Naive thymus-derived CD4-positive, alpha-beta T cell (primary cell): ENCODE data around the gene DMRT3. TPM values are rescaled to one million over a fixed set of nuclear protein-coding genes. Genes with fewer than 3 reads are reported as not detected.
A peak's percentile ranks its signal among the peaks of the same experiment; 100 is the strongest.

Source experiments
- ATAC-seq: fragments of 150-1000 bp; cut with Tn5 transposase; 2 replicates; pipeline ENCODE4 v1.10.0; 2021; ENCODE audit warnings: mild to moderate bottlenecking, moderate library complexity
- CTCF ChIA-PET: fragments of 350-600 bp; sonication (Branson Sonifier 250); formaldehyde crosslinking; loops from one replicate; lab custom pipeline; 2021; ENCODE audit warnings: antibody characterized with exemption; lab: Charles Lee
- POLR2A ChIA-PET: fragments of 350-600 bp; sonication (Branson Sonifier 250); formaldehyde crosslinking; loops from one replicate; lab custom pipeline; 2021; ENCODE audit warnings: antibody characterized with exemption, inconsistent platforms; lab: Charles Lee
- DNase-seq, 9 donors: peaks; one replicate each; pipeline versions ENCODE4 v3.0.0 to v3.0.0-alpha.2; 2020 to 2022; ENCODE audit warnings: mixed read lengths in 1 of 9
- H3K27ac ChIP-seq: one replicate; pipeline ENCODE4 v1.7.0; 2013; ENCODE audit warnings: mild to moderate bottlenecking, low read depth, low read length, moderate library complexity
- H3K27me3 ChIP-seq, 2 donors: one replicate each; pipeline ENCODE4 v1.7.0; 2013; ENCODE audit warnings: low read length in 2 of 2, mild to moderate bottlenecking in 2 of 2, moderate library complexity in 2 of 2; ENCODE audit not compliant: control insufficient read depth in 2 of 2, insufficient read depth in 2 of 2
- H3K36me3 ChIP-seq, 3 experiments: 1 replicate in 2 of 3; 2 replicates in 1 of 3; pipeline ENCODE4 v1.7.0; 2013; ENCODE audit warnings: low read length in 3 of 3, mild to moderate bottlenecking in 3 of 3, moderate library complexity in 1 of 3; ENCODE audit not compliant: insufficient read depth in 3 of 3, control insufficient read depth in 2 of 3
- H3K4me1 ChIP-seq, 2 donors: one replicate each; pipeline ENCODE4 v1.7.0; 2013; ENCODE audit warnings: low read length in 2 of 2, mild to moderate bottlenecking in 2 of 2, moderate library complexity in 1 of 2; ENCODE audit not compliant: control insufficient read depth in 2 of 2, insufficient read depth in 2 of 2
- H3K4me3 ChIP-seq: 2 replicates; pipeline ENCODE4 v1.7.0; 2013; ENCODE audit warnings: mild to moderate bottlenecking, low read length
- H3K9me3 ChIP-seq, 3 experiments: 1 replicate in 2 of 3; 2 replicates in 1 of 3; pipeline ENCODE4 v1.7.0; 2013; ENCODE audit warnings: low read length in 3 of 3; ENCODE audit not compliant: control insufficient read depth in 2 of 3
- H3K27ac Mint-ChIP-seq, 9 donors: one replicate each; pipeline ENCODE4 v1.8.0; 2020 to 2022; ENCODE audit warnings: mixed read lengths in 9 of 9, mild to moderate bottlenecking in 8 of 9, moderate library complexity in 5 of 9, inconsistent platforms in 2 of 9
- H3K27me3 Mint-ChIP-seq, 5 donors: one replicate each; pipeline ENCODE4 v1.8.0; 2021 to 2022; ENCODE audit warnings: mixed read lengths in 5 of 5, mild to moderate bottlenecking in 1 of 5
- H3K36me3 Mint-ChIP-seq, 5 donors: one replicate each; pipeline ENCODE4 v1.8.0; 2020 to 2022; ENCODE audit warnings: mixed read lengths in 5 of 5, mild to moderate bottlenecking in 3 of 5, inconsistent platforms in 1 of 5
- H3K4me1 Mint-ChIP-seq, 7 donors: one replicate each; pipeline ENCODE4 v1.8.0; 2020 to 2022; ENCODE audit warnings: mixed read lengths in 7 of 7, mild to moderate bottlenecking in 3 of 7, inconsistent platforms in 1 of 7
- H3K4me3 Mint-ChIP-seq, 10 donors: one replicate each; pipeline ENCODE4 v1.8.0; 2020 to 2022; ENCODE audit warnings: mild to moderate bottlenecking in 10 of 10, mixed read lengths in 10 of 10, moderate library complexity in 6 of 10, inconsistent platforms in 2 of 10
- H3K9me3 Mint-ChIP-seq, 11 donors: one replicate each; pipeline ENCODE4 v1.8.0; 2020 to 2022; ENCODE audit warnings: mixed read lengths in 11 of 11, mild to moderate bottlenecking in 4 of 11, inconsistent platforms in 1 of 11, moderate library complexity in 1 of 11
- intact Hi-C, 2 donors: fragments of 100-400 bp; cut with micrococcal nuclease; formaldehyde crosslinking; loops; one replicate each; pipeline ENCODE4 v1.15.1; 2023
- polyA plus RNA-seq, 2 donors: library from polyadenylated mRNA; unstranded; fragments of 300-500 nt; fragmentation: Illumina TruSeq; gene quantifications; one replicate each; pipeline ENCODE4 v1.2.3, GENCODE V29; 2021
- total RNA-seq, 6 experiments: library from RNA in 5 of 6; stranded (reverse) in 5 of 6; gene quantifications; 1 replicate in 5 of 6; 2 replicates in 1 of 6; pipeline ENCODE4 v1.2.3 and lab custom pipeline; 2021 to 2026

DMRT3 gene
- total and polyA plus RNA-seq, 7 experiments from 2014 or later, result not detected

- Mint-ChIP-seq H3K27ac (no peak overlapping the region), H3K9me3 (peaks cover 0 to 4% (median 0%) of the 10 kb centered on the region in 11 donors), H3K4me3 (no peak overlapping the region), H3K27me3 (peaks cover 55 to 72% (median 66%) of the 10 kb centered on the region in 5 donors), H3K4me1 (no peaks in the 10 kb centered on the region), H3K36me3 (peaks cover 0 to 4% (median 0%) of the 10 kb centered on the region in 5 donors)
- H3K4me1 ChIP-seq, result no peaks in the 10 kb centered on the region
- H3K27me3 ChIP-seq, result no peaks in the 10 kb centered on the region
- intact Hi-C loops, result no loop called here
- ChIA-PET CTCF (no interaction called here), POLR2A (no interaction called here)
- ATAC-seq (no peak), DNase-seq (no peak)
- H3K9me3 ChIP-seq, result no peaks in the 10 kb centered on the region
- H3K4me3 ChIP-seq, result no peak overlapping the region
- no peak overlapping the region for H3K27ac ChIP-seq
- no peaks in the 10 kb centered on the region for H3K36me3 ChIP-seq
These were observed 14.4 kb upstream of the DMRT3 start for GRCh38 chr9:962023-962422.

- POLR2A ChIA-PET, result no interaction called here
These were observed 11.0 kb upstream of the DMRT3 start for GRCh38 chr9:965497-965896.

GRCh38 chr9:966870-967269, 9.6 kb upstream of the DMRT3 start:
- H3K36me3 ChIP-seq, result no peaks in the 10 kb centered on the region
- Mint-ChIP-seq H3K27me3 (peaks cover 74 to 85% (median 81%) of the 10 kb centered on the region in 5 donors), H3K4me1 (peaks cover 9 to 25% (median 18%) of the 10 kb centered on the region in 7 donors), H3K4me3 (no peak overlapping the region), H3K9me3 (peaks cover 0 to 19% (median 5%) of the 10 kb centered on the region in 11 donors), H3K36me3 (peaks cover 0 to 4% (median 0%) of the 10 kb centered on the region in 5 donors), H3K27ac (no peak overlapping the region)
- H3K9me3 ChIP-seq, result no peaks in the 10 kb centered on the region
- DNase-seq (no peak), ATAC-seq (no peak)
- H3K27ac ChIP-seq, result no peak overlapping the region
- H3K4me3 ChIP-seq, result no peak overlapping the region
- peaks cover 0 to 4% of the 10 kb centered on the region in 2 donors for H3K4me1 ChIP-seq
- ChIA-PET CTCF (no interaction called here), POLR2A (no interaction called here)
- intact Hi-C loops, result loop anchor here in 1 of 2 donors (5.0 kb wide), 1 partner anchor 125 kb away; the partner anchor contains the start of gene DMRT1
- H3K27me3 ChIP-seq, result peaks cover 0 to 24% of the 10 kb centered on the region in 2 donors

More at GRCh38 chr9:965497-965896, 11.0 kb upstream of the DMRT3 start:
- Histone ChIP-seq H3K36me3 (no peaks in the 10 kb centered on the region), H3K9me3 (no peaks in the 10 kb centered on the region), H3K4me1 (no peaks in the 10 kb centered on the region), H3K4me3 (no peak overlapping the region), H3K27ac (no peak overlapping the region), H3K27me3 (peaks cover 0 to 20% of the 10 kb centered on the region in 2 donors)
- Mint-ChIP-seq H3K4me1 (peaks cover 6 to 21% (median 18%) of the 10 kb centered on the region in 7 donors), H3K9me3 (peaks cover 0 to 19% (median 4%) of the 10 kb centered on the region in 11 donors), H3K36me3 (peaks cover 0 to 4% (median 0%) of the 10 kb centered on the region in 5 donors), H3K27me3 (peaks cover 82 to 94% (median 89%) of the 10 kb centered on the region in 5 donors), H3K4me3 (no peak overlapping the region), H3K27ac (no peak overlapping the region)
- DNase-seq (no peak), ATAC-seq (no peak)
- CTCF ChIA-PET, result no interaction called here
- intact Hi-C loops, result loop anchor here in 1 of 2 donors (5.0 kb wide), 1 partner anchor 123 kb away; the partner anchor contains the start of gene DMRT1

- Mint-ChIP-seq H3K27ac (no peak overlapping the region), H3K27me3 (peaks cover 70 to 86% (median 77%) of the 10 kb centered on the region in 5 donors), H3K4me3 (no peak overlapping the region), H3K9me3 (peaks cover 0 to 19% (median 5%) of the 10 kb centered on the region in 11 donors), H3K36me3 (peaks cover 0 to 4% (median 0%) of the 10 kb centered on the region in 5 donors), H3K4me1 (peaks cover 9 to 25% (median 18%) of the 10 kb centered on the region in 7 donors)
- DNase-seq, result no peak
- intact Hi-C loops, result loop anchor here in 1 of 2 donors (5.0 kb wide), 1 partner anchor 125 kb away; the partner anchor contains the start of gene DMRT1
- Histone ChIP-seq H3K27me3 (peaks cover 0 to 27% of the 10 kb centered on the region in 2 donors), H3K4me3 (no peak overlapping the region), H3K9me3 (no peaks in the 10 kb centered on the region), H3K27ac (no peak overlapping the region), H3K4me1 (peaks cover 0 to 4% of the 10 kb centered on the region in 2 donors), H3K36me3 (no peaks in the 10 kb centered on the region)
- ChIA-PET CTCF (no interaction called here), POLR2A (no interaction called here)
- ATAC-seq, result no peak
These were observed 9.0 kb upstream of the DMRT3 start for GRCh38 chr9:967436-967835.

- no peak overlapping the region for H3K4me3 ChIP-seq
- DNase-seq, result no peak
- no peak for ATAC-seq
- no peak overlapping the region for H3K27ac ChIP-seq
- peaks cover 70 to 87% (median 73%) of the 10 kb centered on the region in 5 donors for H3K27me3 Mint-ChIP-seq
- H3K9me3 ChIP-seq, result no peaks in the 10 kb centered on the region
- H3K9me3 Mint-ChIP-seq, result peaks cover 0 to 19% (median 5%) of the 10 kb centered on the region in 11 donors
- ChIA-PET CTCF (no interaction called here), POLR2A (no interaction called here)
- H3K4me3 Mint-ChIP-seq, result no peak overlapping the region
- peaks cover 0 to 33% of the 10 kb centered on the region in 2 donors for H3K27me3 ChIP-seq
- no peaks in the 10 kb centered on the region for H3K36me3 ChIP-seq
- peaks cover 0 to 4% of the 10 kb centered on the region in 2 donors for H3K4me1 ChIP-seq
- no peak overlapping the region for H3K27ac Mint-ChIP-seq
- peaks cover 9 to 26% (median 19%) of the 10 kb centered on the region in 7 donors for H3K4me1 Mint-ChIP-seq
- intact Hi-C loops, result loop anchor here in 1 of 2 donors (5.0 kb wide), 1 partner anchor 126 kb away; the partner anchor contains the start of gene DMRT1
- H3K36me3 Mint-ChIP-seq, result peaks cover 0 to 4% (median 0%) of the 10 kb centered on the region in 5 donors
These were observed 8.4 kb upstream of the DMRT3 start for GRCh38 chr9:967903-968641.

- Histone ChIP-seq H3K27ac (no peak overlapping the region), H3K27me3 (peaks cover 7 to 43% of the 10 kb centered on the region in 2 donors), H3K4me1 (peaks cover 0 to 4% of the 10 kb centered on the region in 2 donors), H3K36me3 (no peaks in the 10 kb centered on the region), H3K4me3 (no peak overlapping the region), H3K9me3 (no peaks in the 10 kb centered on the region)
- ChIA-PET CTCF (no interaction called here), POLR2A (no interaction called here)
- DNase-seq (no peak), ATAC-seq (no peak)
- Mint-ChIP-seq H3K4me1 (peaks cover 15 to 41% (median 30%) of the 10 kb centered on the region in 7 donors), H3K36me3 (peaks cover 0 to 4% (median 0%) of the 10 kb centered on the region in 5 donors), H3K27me3 (peaks cover 73 to 91% (median 77%) of the 10 kb centered on the region in 5 donors), H3K4me3 (peak overlapping the region in 7 of 10 donors; percentile 12 to 71 (median 24)), H3K27ac (peak overlapping the region in 1 of 9 donors; percentile 77), H3K9me3 (peaks cover 0 to 24% (median 5%) of the 10 kb centered on the region in 11 donors)
- intact Hi-C loops, result loop anchor here in 1 of 2 donors (5.0 kb wide), 1 partner anchor 127 kb away; the partner anchor contains the start of gene DMRT1
These were observed 6.9 kb upstream of the DMRT3 start for GRCh38 chr9:969310-970150.
